ENCODE data around the gene PTEN.
"Not testable (repeated sequence)": the region's sequence is repeated elsewhere in the genome, so short reads cannot be mapped to it uniquely, and the experiment has no call there.

PTEN gene

GRCh38 chr10:87863053-87863943 lies at the start of gene PTEN, which contains the start of gene KLLN:
PTEN (plus strand) TSS chr10:87863625; CDS start chr10:87864470, 845 bp downstream.
KLLN (minus strand) TSS chr10:87863533; CDS start chr10:87862487, 1,046 bp downstream.
- peak; percentile 67 for DNase-seq (ENCODE audit: low read depth)

- no peak for DNase-seq (ENCODE audit: low read depth)
These were observed 47.1 kb upstream of the PTEN start for GRCh38 chr10:87816163-87816897.

- DNase-seq (ENCODE audit: low read depth), result no peak
These were observed 46.4 kb upstream of the PTEN start for GRCh38 chr10:87816898-87817608.

GRCh38 chr10:87817609-87818504 lies 45.6 kb upstream of the PTEN start, which contains the start of gene ATAD1:
ATAD1 (minus strand) TSS chr10:87818226; CDS start chr10:87814599, 3,627 bp downstream.
- DNase-seq (ENCODE audit: low read depth), result peak; percentile 81

GRCh38 chr10:87818505-87819288 lies 44.7 kb upstream of the PTEN start:
- peak; percentile 55 for DNase-seq (ENCODE audit: low read depth)

GRCh38 chr10:87819289-87819585 lies 44.2 kb upstream of the PTEN start:
- DNase-seq (ENCODE audit: low read depth), result no peak

GRCh38 chr10:87826653-87827052 lies 36.8 kb upstream of the PTEN start:
- no peak for DNase-seq (ENCODE audit: low read depth)

GRCh38 chr10:87827681-87828080 lies 35.7 kb upstream of the PTEN start:
- DNase-seq (ENCODE audit: low read depth), result no peak

- DNase-seq (ENCODE audit: low read depth), result not testable (repeated sequence)
These were observed 34.4 kb upstream of the PTEN start for GRCh38 chr10:87829051-87829450.

GRCh38 chr10:87829986-87830729 lies 33.3 kb upstream of the PTEN start:
- no peak for DNase-seq (ENCODE audit: low read depth)

GRCh38 chr10:87836098-87836497 lies 27.3 kb upstream of the PTEN start:
- no peak for DNase-seq (ENCODE audit: low read depth)

- no peak for DNase-seq (ENCODE audit: low read depth)
These were observed 26.0 kb upstream of the PTEN start for GRCh38 chr10:87837445-87837844.

GRCh38 chr10:87838650-87839049 lies 24.8 kb upstream of the PTEN start:
- DNase-seq (ENCODE audit: low read depth), result no peak

GRCh38 chr10:87841186-87841585 lies 22.2 kb upstream of the PTEN start:
- no peak for DNase-seq (ENCODE audit: low read depth)

- DNase-seq (ENCODE audit: low read depth), result no peak
These were observed 21.2 kb upstream of the PTEN start for GRCh38 chr10:87842220-87842641.

GRCh38 chr10:87842776-87843497 lies 20.5 kb upstream of the PTEN start:
- DNase-seq (ENCODE audit: low read depth), result no peak

GRCh38 chr10:87843714-87844113 lies 19.7 kb upstream of the PTEN start:
- DNase-seq (ENCODE audit: low read depth), result no peak

GRCh38 chr10:87844837-87845623 lies 18.4 kb upstream of the PTEN start:
- DNase-seq (ENCODE audit: low read depth), result no peak

All from activated gamma-delta T cell treated with anti-CD3 and anti-CD28 coated beads, Interleukin-2, amount 50 U/mL, for 16 hours (primary cell).